HCT116 (cell line): ENCODE data around the gene THPO. TPM values are rescaled to one million over a fixed set of nuclear protein-coding genes. Genes with fewer than 3 reads are reported as not detected.

ENCODE experiments used
- ATAC-seq: fragments of 200-7000 bp; cut with Tn5 transposase; 2 replicates; pipeline ENCODE4 v1.9.1; 2020; ENCODE audit warnings: mild to moderate bottlenecking, moderate library complexity
- BruUV-seq: library from RNA; stranded (reverse); fragments of 400-500 nt; replicated peaks from 2 replicates; lab custom pipeline; 2021; lab: Mats Ljungman, UMichigan
- CTCF ChIA-PET: fragments of 300-600 bp; sonication (Branson Sonifier 250); formaldehyde crosslinking; loops from one replicate; lab custom pipeline; 2021; ENCODE audit warnings: antibody characterized with exemption; lab: Charles Lee
- POLR2A ChIA-PET: fragments of 300-600, 350-600 bp; sonication (Branson Sonifier 250); formaldehyde crosslinking; loops from one replicate; lab custom pipeline; 2021; ENCODE audit warnings: antibody characterized with exemption; lab: Charles Lee
- RAD21 ChIA-PET, 2 experiments: fragments of 300-600 bp; sonication (Branson Sonifier 250); formaldehyde crosslinking; loops; one replicate each; lab custom pipeline; 2023; ENCODE audit warnings: low total read pairs in 2 of 2; ENCODE audit not compliant: uncharacterized antibody in 2 of 2, unreplicated experiment in 2 of 2, low non-redundant PET in 1 of 2; lab: Charles Lee
- DNase-seq: peaks from one replicate; pipeline ENCODE4 v3.0.0-alpha.2; 2010; ENCODE audit warnings: low read depth, low spot score
- H2AFZ ChIP-seq: fragments of 200-600 bp; shearing (Covaris generic), sonication (generic); 2 replicates; pipeline ENCODE4 v1.6.1; 2017; ENCODE audit warnings: low read depth, mixed run types, mixed read lengths, antibody characterized with exemption, low read length; ENCODE audit not compliant: poor library complexity, severe bottlenecking
- H3K27ac ChIP-seq: 2 replicates; pipeline ENCODE4 v1.5.1; 2012; ENCODE audit warnings: low read depth, low read length
- H3K27me3 ChIP-seq: fragments of 200-600 bp; sonication (generic); 2 replicates; pipeline ENCODE4 v1.6.1; 2016; ENCODE audit warnings: mixed run types, low read length, mixed read lengths; ENCODE audit not compliant: insufficient read depth
- H3K36me3 ChIP-seq, 2 experiments: fragments of 200-500 bp in 1 of 2; fragments of 200-600 bp in 1 of 2; sonication (Bioruptor generic) in 1 of 2; sonication (generic) in 1 of 2; 2 replicates each; pipeline versions ENCODE4 v1.5.1 to v1.6.1; 2014 to 2016; ENCODE audit warnings: low read length in 2 of 2, inconsistent platforms in 1 of 2, mixed read lengths in 1 of 2, mixed run types in 1 of 2; ENCODE audit not compliant: insufficient read depth in 2 of 2, control insufficient read depth in 1 of 2
- H3K4me1 ChIP-seq, 2 experiments: fragments of 200-600 bp in 1 of 2; sonication (generic) in 1 of 2; 2 replicates each; pipeline versions ENCODE4 v1.5.1 to v1.6.1; 2012 to 2017; ENCODE audit warnings: low read length in 2 of 2, inconsistent platforms in 1 of 2, mild to moderate bottlenecking in 1 of 2, mixed read lengths in 1 of 2, mixed run types in 1 of 2, moderate library complexity in 1 of 2; ENCODE audit not compliant: insufficient read depth in 2 of 2, control insufficient read depth in 1 of 2
- H3K4me2 ChIP-seq: fragments of 200-600 bp; sonication (generic); 2 replicates; pipeline ENCODE4 v1.6.1; 2017; ENCODE audit warnings: mixed run types, low read length, mixed read lengths
- H3K4me3 ChIP-seq, 2 experiments: fragments of 200-600 bp in 1 of 2; sonication (generic) in 1 of 2; replicated peaks in 1 of 2; 2 replicates each; pipeline ENCODE4 v1.5.1; 2011 to 2016; ENCODE audit warnings: low read length in 2 of 2, control low read depth in 1 of 2, low read depth in 1 of 2, mild to moderate bottlenecking in 1 of 2, mixed read lengths in 1 of 2, mixed run types in 1 of 2
- H3K79me2 ChIP-seq: fragments of 200-600 bp; sonication (generic); 2 replicates; pipeline ENCODE4 v1.6.1; 2017; ENCODE audit warnings: mild to moderate bottlenecking, mixed run types, low read length, moderate library complexity, mixed read lengths; ENCODE audit not compliant: insufficient read depth
- H3K9ac ChIP-seq: fragments of 200-600 bp; sonication (generic); 2 replicates; pipeline ENCODE4 v1.6.1; 2016; ENCODE audit warnings: low read length, mixed read lengths
- H3K9me2 ChIP-seq: fragments of 200-600 bp; sonication (generic), shearing (Covaris generic); 2 replicates; pipeline ENCODE4 v1.6.1; 2017; ENCODE audit warnings: mixed run types, mild to moderate bottlenecking, moderate library complexity; ENCODE audit not compliant: insufficient read depth
- H3K9me3 ChIP-seq, 2 experiments: fragments of 200-500 bp in 1 of 2; fragments of 200-600 bp in 1 of 2; sonication (Bioruptor generic) in 1 of 2; sonication (generic) in 1 of 2; 2 replicates each; pipeline ENCODE4 v1.6.1; 2014 to 2017; ENCODE audit warnings: low read length in 2 of 2, mixed read lengths in 2 of 2, inconsistent platforms in 1 of 2, low read depth in 1 of 2, mild to moderate bottlenecking in 1 of 2, mixed run types in 1 of 2, moderate library complexity in 1 of 2; ENCODE audit not compliant: control insufficient read depth in 1 of 2, insufficient read depth in 1 of 2
- H4K20me1 ChIP-seq: fragments of 200-600 bp; sonication (generic), shearing (Covaris generic); 2 replicates; pipeline ENCODE4 v1.6.1; 2017; ENCODE audit warnings: mixed run types, mild to moderate bottlenecking, moderate library complexity; ENCODE audit not compliant: insufficient read depth
- CBX3 ChIP-seq: IDR thresholded peaks from 2 replicates; pipeline ENCODE4 v1.6.1; 2012; ENCODE audit warnings: low read depth
- EGR1 ChIP-seq: IDR thresholded peaks from 2 replicates; pipeline ENCODE4 v1.6.1; 2012; ENCODE audit warnings: low read depth
- ELF1 ChIP-seq: IDR thresholded peaks from 2 replicates; pipeline ENCODE4 v1.6.1; 2012; ENCODE audit warnings: low read depth, borderline replicate concordance
- FOSL1 ChIP-seq: IDR thresholded peaks from 2 replicates; pipeline ENCODE4 v1.6.1; 2012; ENCODE audit warnings: low read depth
- JUND ChIP-seq: IDR thresholded peaks from 2 replicates; pipeline ENCODE4 v1.6.1; 2012
- POLR2A ChIP-seq: IDR thresholded peaks from 2 replicates; pipeline ENCODE4 v1.7.0; 2011; ENCODE audit warnings: borderline replicate concordance; ENCODE audit not compliant: insufficient read depth, insufficient read length; ENCODE audit errors: extremely low read depth
- POLR2AphosphoS5 ChIP-seq: IDR thresholded peaks from 2 replicates; pipeline ENCODE4 v1.6.1; 2011; ENCODE audit warnings: mild to moderate bottlenecking, low read depth, low read length, moderate library complexity
- RAD21 ChIP-seq: IDR thresholded peaks from 2 replicates; pipeline ENCODE4 v1.6.1; 2012; ENCODE audit warnings: low read depth, mild to moderate bottlenecking
- SIN3A ChIP-seq: IDR thresholded peaks from 2 replicates; pipeline ENCODE4 v1.6.1; 2012; ENCODE audit warnings: low read depth
- SRF ChIP-seq: IDR thresholded peaks from 2 replicates; pipeline ENCODE4 v1.6.1; 2012; ENCODE audit warnings: low read depth
- YY1 ChIP-seq: IDR thresholded peaks from 2 replicates; pipeline ENCODE4 v1.6.1; 2011; ENCODE audit warnings: low read length, low read depth, moderate library complexity, mild to moderate bottlenecking; ENCODE audit not compliant: insufficient replicate concordance; ENCODE audit errors: extremely low read depth
- ZFX ChIP-seq: fragments of 450-650 bp; IDR thresholded peaks from 2 replicates; pipeline ENCODE4 v1.6.1; 2017
- ZNF274 ChIP-seq: fragments of 200-500 bp; sonication (Bioruptor generic); IDR thresholded peaks from 2 replicates; pipeline ENCODE4 v1.6.1; 2014; ENCODE audit warnings: mild to moderate bottlenecking, low read depth, low read length, inconsistent platforms
- intact Hi-C: fragments of 100-400 bp; cut with micrococcal nuclease; formaldehyde crosslinking; loops from 2 replicates; pipeline ENCODE4 v1.10.0; 2022
- total RNA-seq: library from RNA; stranded (reverse); gene quantifications from one replicate; pipeline ENCODE4 v1.2.1, GENCODE V29; 2021; ENCODE audit not compliant: unreplicated experiment
- TF ChIP-seq, protein P1 (sequence below): IDR thresholded peaks from 2 replicates; pipeline ENCODE4 v1.6.1; 2011; ENCODE audit warnings: mild to moderate bottlenecking, low read length, moderate library complexity; ENCODE audit not compliant: insufficient replicate concordance; ENCODE audit errors: extremely low read depth
- TF ChIP-seq, protein P2 (sequence below), 3 experiments: fragments of 200-600 bp in 1 of 3; sonication (generic) in 1 of 3; IDR thresholded peaks in 2 of 3; conservative IDR thresholded peaks in 1 of 3; 2 replicates each; pipeline ENCODE4 v1.5.1; 2012 to 2017; ENCODE audit warnings: low read depth in 2 of 3, low read length in 2 of 3, antibody characterized with exemption in 1 of 3, borderline replicate concordance in 1 of 3, control low read depth in 1 of 3, mild to moderate bottlenecking in 1 of 3, mixed read lengths in 1 of 3, mixed run types in 1 of 3, moderate library complexity in 1 of 3; ENCODE audit not compliant: insufficient read depth in 1 of 3

The THPO gene
- total RNA-seq, 1 experiment from 2014 or later = not detected

DNA sequence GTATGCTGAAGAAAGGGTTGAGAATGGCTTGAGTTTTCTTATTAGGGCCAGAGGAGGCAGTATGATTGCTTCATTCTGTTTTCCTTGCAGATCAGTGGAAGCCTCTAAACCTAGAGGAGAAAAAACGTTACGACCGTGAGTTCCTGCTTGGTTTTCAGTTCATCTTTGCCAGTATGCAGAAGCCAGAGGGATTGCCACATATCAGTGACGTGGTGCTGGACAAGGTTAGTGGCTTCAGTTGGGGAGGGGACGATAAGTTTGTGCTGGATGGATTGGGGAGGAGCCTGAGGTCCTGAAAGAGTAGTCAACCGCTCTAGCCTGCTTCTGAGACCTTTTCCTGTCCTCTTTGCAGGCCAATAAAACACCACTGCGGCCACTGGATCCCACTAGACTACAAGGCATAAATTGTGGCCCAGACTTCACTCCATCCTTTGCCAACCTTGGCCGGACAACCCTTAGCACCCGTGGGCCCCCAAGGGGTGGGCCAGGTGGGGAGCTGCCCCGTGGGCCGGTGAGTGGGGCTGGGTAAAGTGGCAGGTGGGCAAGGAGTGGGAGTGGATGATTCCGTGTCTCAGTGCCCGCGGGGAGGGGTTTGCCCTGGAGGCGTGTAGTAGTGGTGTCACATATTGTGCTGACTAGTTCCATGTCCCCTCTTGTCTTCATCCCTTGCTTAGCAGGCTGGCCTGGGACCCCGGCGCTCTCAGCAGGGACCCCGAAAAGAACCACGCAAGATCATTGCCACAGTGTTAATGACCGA is 55.1 kb downstream of the THPO start:
- Histone ChIP-seq H3K4me1 (peaks cover 24 to 29% of the 10 kb centered on the region in 2 experiments), H3K27ac (no peak overlapping the region), H3K9me3 (no peaks in the 10 kb centered on the region), H3K9ac (no peak overlapping the region), H3K9me2 (no peaks in the 10 kb centered on the region), H3K4me3 (no peak overlapping the region), H3K27me3 (no peaks in the 10 kb centered on the region), H3K79me2 (peaks cover 99% of the 10 kb centered on the region), H3K36me3 (peaks cover 70 to 81% of the 10 kb centered on the region in 2 experiments), H2AFZ (no peak overlapping the region), H4K20me1 (peaks cover 29% of the 10 kb centered on the region; the same call in 1 of the 2 replicates), H3K4me2 (no peak overlapping the region)
- no TSS peak for BruUV-seq
- ATAC-seq (no peak), DNase-seq (no peak)
- intact Hi-C loops = no loop called here
- CTCF ChIA-PET = no interaction called here
- TF ChIP-seq, protein P1, sequence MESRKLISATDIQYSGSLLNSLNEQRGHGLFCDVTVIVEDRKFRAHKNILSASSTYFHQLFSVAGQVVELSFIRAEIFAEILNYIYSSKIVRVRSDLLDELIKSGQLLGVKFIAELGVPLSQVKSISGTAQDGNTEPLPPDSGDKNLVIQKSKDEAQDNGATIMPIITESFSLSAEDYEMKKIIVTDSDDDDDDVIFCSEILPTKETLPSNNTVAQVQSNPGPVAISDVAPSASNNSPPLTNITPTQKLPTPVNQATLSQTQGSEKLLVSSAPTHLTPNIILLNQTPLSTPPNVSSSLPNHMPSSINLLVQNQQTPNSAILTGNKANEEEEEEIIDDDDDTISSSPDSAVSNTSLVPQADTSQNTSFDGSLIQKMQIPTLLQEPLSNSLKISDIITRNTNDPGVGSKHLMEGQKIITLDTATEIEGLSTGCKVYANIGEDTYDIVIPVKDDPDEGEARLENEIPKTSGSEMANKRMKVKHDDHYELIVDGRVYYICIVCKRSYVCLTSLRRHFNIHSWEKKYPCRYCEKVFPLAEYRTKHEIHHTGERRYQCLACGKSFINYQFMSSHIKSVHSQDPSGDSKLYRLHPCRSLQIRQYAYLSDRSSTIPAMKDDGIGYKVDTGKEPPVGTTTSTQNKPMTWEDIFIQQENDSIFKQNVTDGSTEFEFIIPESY = no peak
- TF ChIP-seq POLR2AphosphoS5 (no peak), ZFX (no peak), EGR1 (no peak), SIN3A (no peak), ZNF274 (no peak), ELF1 (no peak), RAD21 (no peak), FOSL1 (no peak), SRF (no peak), JUND (no peak), POLR2A (no peak), YY1 (no peak), CBX3 (no peak)
- TF ChIP-seq, protein P2, sequence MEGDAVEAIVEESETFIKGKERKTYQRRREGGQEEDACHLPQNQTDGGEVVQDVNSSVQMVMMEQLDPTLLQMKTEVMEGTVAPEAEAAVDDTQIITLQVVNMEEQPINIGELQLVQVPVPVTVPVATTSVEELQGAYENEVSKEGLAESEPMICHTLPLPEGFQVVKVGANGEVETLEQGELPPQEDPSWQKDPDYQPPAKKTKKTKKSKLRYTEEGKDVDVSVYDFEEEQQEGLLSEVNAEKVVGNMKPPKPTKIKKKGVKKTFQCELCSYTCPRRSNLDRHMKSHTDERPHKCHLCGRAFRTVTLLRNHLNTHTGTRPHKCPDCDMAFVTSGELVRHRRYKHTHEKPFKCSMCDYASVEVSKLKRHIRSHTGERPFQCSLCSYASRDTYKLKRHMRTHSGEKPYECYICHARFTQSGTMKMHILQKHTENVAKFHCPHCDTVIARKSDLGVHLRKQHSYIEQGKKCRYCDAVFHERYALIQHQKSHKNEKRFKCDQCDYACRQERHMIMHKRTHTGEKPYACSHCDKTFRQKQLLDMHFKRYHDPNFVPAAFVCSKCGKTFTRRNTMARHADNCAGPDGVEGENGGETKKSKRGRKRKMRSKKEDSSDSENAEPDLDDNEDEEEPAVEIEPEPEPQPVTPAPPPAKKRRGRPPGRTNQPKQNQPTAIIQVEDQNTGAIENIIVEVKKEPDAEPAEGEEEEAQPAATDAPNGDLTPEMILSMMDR (IDR thresholded peaks at IDR 0.05 in 2 of 3, conservative IDR thresholded peaks at IDR 0.05 in 1 of 3; ENCODE audit: borderline replicate concordance in 1 of 3, insufficient read depth in 1 of 3, low read depth in 2 of 3, low read length in 2 of 3) = no peak
- POLR2A ChIA-PET = no interaction called here
- RAD21 ChIA-PET = no interaction called here

Other genes with a start within 250 kb of the THPO start
- gene EIF2B5, start 242.8 kb downstream of the THPO start, total RNA-seq = 50.3 TPM
- 60.7 TPM for gene DVL3, start 222.8 kb downstream of the THPO start, total RNA-seq
- 353 TPM for gene AP2M1, start 203.4 kb downstream of the THPO start, total RNA-seq
- gene ABCF3, start 192.0 kb downstream of the THPO start, total RNA-seq = 74.6 TPM
- gene VWA5B2, start 148.6 kb downstream of the THPO start, total RNA-seq = 10.6 TPM
- 56.6 TPM for gene ALG3, start 129.2 kb downstream of the THPO start, total RNA-seq
- 10.5 TPM for gene EEF1AKMT4, start 128.5 kb downstream of the THPO start, total RNA-seq
- 5.1 TPM for gene CAMK2N2, start 116.7 kb downstream of the THPO start, total RNA-seq
- not detected for gene ECE2, start 102.2 kb downstream of the THPO start, total RNA-seq
- gene PSMD2, start 79.0 kb downstream of the THPO start, total RNA-seq = 402 TPM
- gene EIF4G1, start 63.6 kb downstream of the THPO start, total RNA-seq = 496 TPM
- 17.8 TPM for gene FAM131A, start 40.6 kb downstream of the THPO start, total RNA-seq
- gene CLCN2, start 16.6 kb downstream of the THPO start, total RNA-seq = 21.6 TPM
- 156 TPM for gene POLR2H, start 16.5 kb downstream of the THPO start, total RNA-seq
- gene CHRD, start 1.8 kb upstream of the THPO start, total RNA-seq = 8.0 TPM
- gene EPHB3, start 183.6 kb upstream of the THPO start, total RNA-seq = 6.5 TPM